IPS-18a (cell line): Measurements from ENCODE around the gene WNT8A.
A peak's percentile ranks its signal among the peaks of the same experiment; 100 is the strongest.
"Not testable (repeated sequence)": the region's sequence is repeated elsewhere in the genome, so short reads cannot be mapped to it uniquely, and the experiment has no call there.

Experiments used
- H3K27ac ChIP-seq: one replicate; pipeline ENCODE4 v1.5.1; 2013; ENCODE audit warnings: low read length
- H3K27me3 ChIP-seq: one replicate; pipeline ENCODE4 v1.6.1; 2013; ENCODE audit warnings: mild to moderate bottlenecking, low read length; ENCODE audit not compliant: control insufficient read depth, insufficient read depth
- H3K36me3 ChIP-seq: one replicate; pipeline ENCODE4 v1.6.1; 2013; ENCODE audit warnings: low read depth, low read length; ENCODE audit not compliant: control insufficient read depth
- H3K4me1 ChIP-seq: one replicate; pipeline ENCODE4 v1.6.1; 2013; ENCODE audit warnings: low read depth, low read length; ENCODE audit not compliant: control insufficient read depth
- H3K4me3 ChIP-seq: one replicate; pipeline ENCODE4 v1.5.1; 2013; ENCODE audit warnings: low read length
- H3K9ac ChIP-seq: one replicate; pipeline ENCODE4 v1.6.1; 2013; ENCODE audit warnings: mild to moderate bottlenecking, low read length, moderate library complexity
- H3K9me3 ChIP-seq: one replicate; pipeline ENCODE4 v1.6.1; 2013; ENCODE audit warnings: low read depth, low read length; ENCODE audit not compliant: control insufficient read depth

WNT8A gene

DNA sequence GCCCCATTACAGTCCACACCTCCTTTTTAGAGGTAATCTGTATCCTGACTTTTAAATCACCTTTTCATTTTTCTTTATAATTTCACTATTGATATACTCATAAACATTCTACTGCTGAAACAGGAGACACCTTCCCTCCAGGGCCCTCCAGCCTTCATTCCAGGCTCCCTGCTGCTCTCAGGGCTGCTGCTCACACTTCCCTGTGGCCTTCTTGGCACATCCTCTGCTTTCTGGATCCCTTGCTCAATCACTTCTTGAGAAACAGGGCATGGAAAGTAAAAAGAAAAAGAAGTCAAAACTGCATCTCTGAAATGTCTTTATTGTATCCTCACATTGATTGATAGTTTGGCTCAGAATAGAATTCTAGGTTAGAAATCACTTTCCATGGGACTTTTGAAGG lies 19.3 kb upstream of the WNT8A start:
- Histone ChIP-seq H3K9ac (no peak overlapping the region), H3K27me3 (no peaks in the 10 kb centered on the region), H3K9me3 (no peaks in the 10 kb centered on the region), H3K4me1 (no peaks in the 10 kb centered on the region), H3K4me3 (no peak overlapping the region), H3K36me3 (no peaks in the 10 kb centered on the region), H3K27ac (no peak overlapping the region)

GRCh38 chr5:138065102-138065501 lies 18.7 kb upstream of the WNT8A start:
- Histone ChIP-seq H3K27ac (no peak overlapping the region), H3K4me1 (no peaks in the 10 kb centered on the region), H3K9me3 (no peaks in the 10 kb centered on the region), H3K4me3 (no peak overlapping the region), H3K27me3 (no peaks in the 10 kb centered on the region), H3K9ac (no peak overlapping the region), H3K36me3 (no peaks in the 10 kb centered on the region)

GRCh38 chr5:138067945-138068344 lies 15.9 kb upstream of the WNT8A start:
- Histone ChIP-seq H3K9ac (no peak overlapping the region), H3K36me3 (no peaks in the 10 kb centered on the region), H3K4me1 (no peaks in the 10 kb centered on the region), H3K27ac (no peak overlapping the region), H3K27me3 (no peaks in the 10 kb centered on the region), H3K9me3 (no peaks in the 10 kb centered on the region), H3K4me3 (no peak overlapping the region)

GRCh38 chr5:138068742-138069600 lies 14.9 kb upstream of the WNT8A start:
- Histone ChIP-seq H3K27me3 (no peaks in the 10 kb centered on the region), H3K9ac (no peak overlapping the region), H3K4me3 (no peak overlapping the region)

DNA sequence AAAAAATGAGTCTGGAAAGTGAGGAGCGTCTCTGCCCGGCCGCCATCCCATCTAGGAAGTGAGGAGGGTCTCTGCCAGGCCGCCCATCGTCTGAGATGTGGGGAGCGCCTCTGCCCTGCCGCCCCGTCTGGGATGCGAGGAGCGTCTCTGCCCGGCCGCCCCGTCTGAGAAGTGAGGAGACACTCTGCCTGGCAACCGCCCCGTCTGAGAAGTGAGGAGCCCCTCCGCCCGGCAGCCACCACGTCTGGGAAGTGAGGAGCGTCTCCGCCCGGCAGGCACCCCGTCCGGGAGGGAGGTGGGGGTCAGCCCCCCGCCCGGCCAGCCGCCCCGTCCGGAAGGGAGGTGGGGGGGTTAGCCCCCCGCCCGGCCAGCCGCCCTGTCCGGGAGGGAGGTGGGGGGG lies 13.8 kb upstream of the WNT8A start:
- not testable (repeated sequence) for H3K4me1 ChIP-seq, H3K36me3 ChIP-seq, H3K9me3 ChIP-seq, H3K27ac ChIP-seq, H3K27me3 ChIP-seq, H3K4me3 ChIP-seq, H3K9ac ChIP-seq

More at GRCh38 chr5:138068742-138069600, 14.9 kb upstream of the WNT8A start:
- Histone ChIP-seq H3K36me3 (no peaks in the 10 kb centered on the region), H3K9me3 (no peaks in the 10 kb centered on the region), H3K27ac (no peak overlapping the region), H3K4me1 (no peaks in the 10 kb centered on the region)

GRCh38 chr5:138077064-138077696 lies 6.7 kb upstream of the WNT8A start:
- no peaks in the 10 kb centered on the region for H3K27me3 ChIP-seq
- H3K27ac ChIP-seq, result no peak overlapping the region
- H3K36me3 ChIP-seq, result no peaks in the 10 kb centered on the region
- peaks cover 14% of the 10 kb centered on the region for H3K4me1 ChIP-seq
- H3K4me3 ChIP-seq, result no peak overlapping the region
- H3K9me3 ChIP-seq, result no peaks in the 10 kb centered on the region
- H3K9ac ChIP-seq, result no peak overlapping the region

GRCh38 chr5:138078006-138078643 lies 5.7 kb upstream of the WNT8A start:
- Histone ChIP-seq H3K9ac (no peak overlapping the region), H3K9me3 (no peaks in the 10 kb centered on the region), H3K27ac (no peak overlapping the region)

GRCh38 chr5:138082033-138082432 lies 1.8 kb upstream of the WNT8A start:
- no peak overlapping the region for H3K9ac ChIP-seq
- no peaks in the 10 kb centered on the region for H3K9me3 ChIP-seq
- H3K4me3 ChIP-seq, result no peak overlapping the region
- no peak overlapping the region for H3K27ac ChIP-seq
- H3K4me1 ChIP-seq, result peaks cover 17% of the 10 kb centered on the region
- no peaks in the 10 kb centered on the region for H3K36me3 ChIP-seq
- H3K27me3 ChIP-seq, result no peaks in the 10 kb centered on the region

More at GRCh38 chr5:138078006-138078643, 5.7 kb upstream of the WNT8A start:
- Histone ChIP-seq H3K4me1 (peaks cover 14% of the 10 kb centered on the region), H3K36me3 (no peaks in the 10 kb centered on the region), H3K27me3 (no peaks in the 10 kb centered on the region), H3K4me3 (no peak overlapping the region)

- H3K27ac ChIP-seq, result no peak overlapping the region
- H3K9me3 ChIP-seq, result no peaks in the 10 kb centered on the region
- no peak overlapping the region for H3K9ac ChIP-seq
- peaks cover 41% of the 10 kb centered on the region for H3K4me1 ChIP-seq
- peaks cover 67% of the 10 kb centered on the region for H3K27me3 ChIP-seq
- H3K4me3 ChIP-seq, result peak overlapping the region; percentile 18
- no peaks in the 10 kb centered on the region for H3K36me3 ChIP-seq
Observed at GRCh38 chr5:138091685-138092084, 7.9 kb downstream of the WNT8A start.

GRCh38 chr5:138092301-138092700 lies 8.5 kb downstream of the WNT8A start:
- Histone ChIP-seq H3K9me3 (no peaks in the 10 kb centered on the region), H3K4me1 (peaks cover 44% of the 10 kb centered on the region), H3K27me3 (peaks cover 73% of the 10 kb centered on the region), H3K9ac (no peak overlapping the region), H3K36me3 (no peaks in the 10 kb centered on the region), H3K27ac (no peak overlapping the region), H3K4me3 (peak overlapping the region; percentile 18)

DNA sequence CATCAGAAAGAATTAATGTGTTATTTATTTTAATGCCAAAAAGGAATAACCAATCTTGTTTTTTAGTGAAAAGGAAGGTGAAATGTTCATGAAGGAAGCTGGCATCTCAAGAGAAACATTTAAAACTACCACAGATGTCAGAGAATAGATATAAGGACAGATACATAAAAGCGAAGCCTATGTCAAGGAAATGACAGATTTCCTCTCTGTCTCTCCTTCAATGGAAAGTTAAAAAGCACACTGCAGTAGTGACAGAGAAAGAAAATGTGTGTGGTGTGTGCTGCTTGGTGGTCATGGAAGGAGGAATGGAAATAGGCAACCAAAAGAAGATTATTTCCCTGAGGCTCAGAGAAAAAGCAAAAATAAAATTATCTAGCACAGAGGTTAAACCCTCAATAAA lies 9.2 kb downstream of the WNT8A start:
- Histone ChIP-seq H3K9ac (no peak overlapping the region), H3K27me3 (peaks cover 80% of the 10 kb centered on the region), H3K27ac (no peak overlapping the region), H3K4me1 (peaks cover 44% of the 10 kb centered on the region), H3K9me3 (no peaks in the 10 kb centered on the region), H3K4me3 (no peak overlapping the region), H3K36me3 (no peaks in the 10 kb centered on the region)
